K562 (cell line): Measurements from ENCODE around the gene TRIO. TPM values are rescaled to one million over a fixed set of nuclear protein-coding genes. Genes with fewer than 3 reads are reported as not detected.

ENCODE experiments used
- ATAC-seq: fragments of 200-7000 bp; cut with Tn5 transposase; 3 replicates; pipeline ENCODE4 v1.9.1; 2020; ENCODE audit warnings: moderate library complexity
- BruUV-seq: library from RNA; stranded (reverse); fragments of 400-500 nt; replicated peaks from 2 replicates; lab custom pipeline; 2021; lab: Mats Ljungman, UMichigan
- CTCF ChIA-PET: fragments of 300-600 bp; formaldehyde crosslinking; extraction: SDS; loops from one replicate; lab custom pipeline; 2021; ENCODE audit warnings: low intra/inter-chr PET ratio; lab: Yijun Ruan, JAX
- POLR2A ChIA-PET: fragments of 300-600, 350-650 bp; sonication (Branson Sonifier 250); formaldehyde crosslinking; extraction: SDS; loops from one replicate; lab custom pipeline; 2021; ENCODE audit warnings: antibody characterized with exemption, inconsistent platforms; lab: Yijun Ruan, JAX
- DNase-seq, 4 experiments: peaks; one replicate each; pipeline versions ENCODE4 v3.0.0 to v3.0.0-alpha.2; 2011 to 2018; ENCODE audit warnings: low spot score in 3 of 4, mixed read lengths in 3 of 4; ENCODE audit errors: extremely low read depth in 1 of 4
- FAIRE-seq: peaks from 2 replicates; lab custom pipeline; 2011; peaks lifted over from hg19 to GRCh38; lab: Jason Lieb, UNC
- H2AFZ ChIP-seq: 2 replicates; pipeline ENCODE4 v1.6.0; 2011; ENCODE audit warnings: low read depth, low read length, control low read depth, inconsistent platforms
- H3K27ac ChIP-seq: fragments of 200-600 bp; 3 replicates; pipeline ENCODE4 v1.8.0; 2011; ENCODE audit warnings: low read depth, mild to moderate bottlenecking, control low read depth, inconsistent platforms, low read length, moderate library complexity, mixed read lengths; ENCODE audit errors: extremely low read depth
- H3K27me3 ChIP-seq, 2 experiments: fragments of 300-600 bp in 1 of 2; 2 replicates in 1 of 2; 3 replicates in 1 of 2; pipeline versions ENCODE4 v1.6.0 to v1.8.0; 2011; ENCODE audit warnings: inconsistent platforms in 2 of 2, low read length in 2 of 2, mild to moderate bottlenecking in 1 of 2, mixed read lengths in 1 of 2, moderate library complexity in 1 of 2; ENCODE audit not compliant: control insufficient read depth in 2 of 2, insufficient read depth in 2 of 2
- H3K36me3 ChIP-seq: fragments of 300-600 bp; 3 replicates; pipeline ENCODE4 v1.8.0; 2011; ENCODE audit warnings: mild to moderate bottlenecking, low read length, inconsistent platforms; ENCODE audit not compliant: control insufficient read depth, insufficient read depth
- H3K4me1 ChIP-seq, 2 experiments: fragments of 200-600 bp in 1 of 2; replicated peaks in 1 of 2; 2 replicates in 1 of 2; 3 replicates in 1 of 2; pipeline versions ENCODE4 v1.5.1 to v1.8.0; 2011; ENCODE audit warnings: inconsistent platforms in 2 of 2, low read length in 2 of 2, mild to moderate bottlenecking in 1 of 2, mixed read lengths in 1 of 2, moderate library complexity in 1 of 2; ENCODE audit not compliant: control insufficient read depth in 2 of 2, insufficient read depth in 2 of 2
- H3K4me2 ChIP-seq: 2 replicates; pipeline ENCODE4 v1.6.1; 2011; ENCODE audit warnings: low read length, control low read depth, inconsistent platforms, mixed read lengths; ENCODE audit not compliant: insufficient read depth
- H3K4me3 ChIP-seq: fragments of 200-600 bp; sonication (generic), shearing (Covaris generic); 2 replicates; pipeline ENCODE4 v1.5.1; 2016; ENCODE audit warnings: control low read depth, inconsistent platforms
- H3K79me2 ChIP-seq: fragments of 200-600 bp; 3 replicates; pipeline ENCODE4 v1.8.0; 2011; ENCODE audit warnings: low read length, inconsistent platforms; ENCODE audit not compliant: control insufficient read depth, insufficient read depth
- H3K9ac ChIP-seq, 2 experiments: 2 replicates each; pipeline versions ENCODE4 v1.6.0 to v1.6.1; 2011; ENCODE audit warnings: low read depth in 2 of 2, low read length in 2 of 2, control low read depth in 1 of 2, inconsistent platforms in 1 of 2, mild to moderate bottlenecking in 1 of 2, mixed read lengths in 1 of 2; ENCODE audit not compliant: insufficient read depth in 1 of 2
- H3K9me1 ChIP-seq: one replicate; pipeline ENCODE4 v1.6.0; 2011; ENCODE audit warnings: inconsistent platforms, mild to moderate bottlenecking, low read length, moderate library complexity; ENCODE audit not compliant: control insufficient read depth, insufficient read depth
- H3K9me3 ChIP-seq: replicated peaks from 2 replicates; pipeline ENCODE4 v1.5.1; 2011; ENCODE audit warnings: low read depth, low read length, inconsistent platforms; ENCODE audit not compliant: control insufficient read depth, insufficient read depth
- H4K20me1 ChIP-seq: replicated peaks from 2 replicates; pipeline ENCODE4 v1.6.1; 2011; ENCODE audit warnings: low read length, inconsistent platforms, mixed read lengths; ENCODE audit not compliant: control insufficient read depth, insufficient read depth
- DNMT1 ChIP-seq: fragments of 450-650 bp; IDR thresholded peaks from 2 replicates; pipeline ENCODE4 v1.6.1; 2016; ENCODE audit warnings: antibody characterized with exemption, mild to moderate bottlenecking
- FOS ChIP-seq: IDR thresholded peaks from 3 replicates; pipeline ENCODE4 v1.6.1; 2011; ENCODE audit not compliant: insufficient read length; ENCODE audit errors: extremely low read depth
- NR3C1 ChIP-seq: sonication (generic); formaldehyde crosslinking; IDR thresholded peaks from 2 replicates; pipeline ENCODE4 v1.8.1; 2022; ENCODE audit warnings: missing genetic modification reagents
- STAT5B ChIP-seq: fragments of 250-450 bp; sonication (Bioruptor Pico); IDR thresholded peaks from 2 replicates; pipeline ENCODE4 v1.8.0; 2021; ENCODE audit warnings: mild to moderate bottlenecking, inconsistent platforms
- ZMIZ1 ChIP-seq, 2 experiments: fragments of 150-350 bp in 1 of 2; IDR thresholded peaks; 2 replicates each; pipeline ENCODE4 v1.6.1; 2012 to 2016; ENCODE audit warnings: low read depth in 2 of 2, low read length in 2 of 2, mild to moderate bottlenecking in 1 of 2, moderate library complexity in 1 of 2
- WGBS: fragments of 100-300 bp; shearing (Covaris generic); methylation state at CpG from one replicate; pipeline ENCODE4 v1.1.6; 2016; ENCODE audit warnings: low coverage, mixed read lengths; ENCODE audit not compliant: insufficient coverage; ENCODE audit errors: missing lambda C conversion rate; 5-methylcytosine and 5-hydroxymethylcytosine counted together
- in situ Hi-C: fragments of 300-500 bp; cut with MboI; formaldehyde crosslinking; loops from 4 replicates; pipeline ENCODE4 v1.15.0; 2018; ENCODE audit warnings: inconsistent platforms, mixed read lengths
- intact Hi-C: fragments of 100-400 bp; cut with micrococcal nuclease; formaldehyde crosslinking; loops from 2 replicates; pipeline ENCODE4 v1.14.2; 2022
- polyA plus RNA-seq, 8 experiments: library from polyadenylated mRNA; depleted of rRNA in 4 of 8; stranded (reverse) in 5 of 8; unstranded in 3 of 8; fragments of >200 nt; fragmentation: Nextera tagmentation in 2 of 8; fragmentation: Illumina TruSeq in 1 of 8; extraction: Ambion mirVana in 2 of 8; extraction: Trizol in 1 of 8; gene quantifications; 2 replicates each; pipeline versions ENCODE4 v1.2.1 to v1.2.3, GENCODE V29; 2011 to 2014; ENCODE audit warnings: inconsistent platforms in 1 of 8, missing spikeins in 1 of 8
- total RNA-seq, 7 experiments: library from RNA; depleted of rRNA in 6 of 7; stranded (reverse); fragments of >200 nt in 6 of 7; fragmentation: Illumina TruSeq in 2 of 7; extraction: Trizol in 2 of 7; gene quantifications; 2 replicates each; pipeline versions ENCODE4 v1.2.1 to v1.2.3, GENCODE V29; 2011 to 2021; ENCODE audit warnings: low replicate concordance in 1 of 7

The TRIO gene
- total and polyA plus RNA-seq, 9 of the 15 experiments (the other 6 are each of a cell fraction or from before 2014, with no cell fraction given): 0.24 to 5.0 (median 1.1) TPM

GRCh38 chr5:14286574-14287421 is 143.7 kb downstream of the TRIO start:
- H3K9ac ChIP-seq: no peak overlapping the region
- no peak overlapping the region for H3K4me3 ChIP-seq
- TF ChIP-seq NR3C1 (CRISPR knock-in tag): no peak
- TF ChIP-seq DNMT1: no peak
- TF ChIP-seq FOS: no peak
- no peak for TF ChIP-seq ZMIZ1 (IDR thresholded peaks at IDR 0.05; ENCODE audit: low read depth in 2 of 2, low read length in 2 of 2)
- no peak for TF ChIP-seq STAT5B
- no peaks in the 10 kb centered on the region for H3K79me2 ChIP-seq
- H2AFZ ChIP-seq: no peak overlapping the region
- ChIA-PET POLR2A (interaction anchor here (0.6 kb wide), 1 partner anchor 142 kb away, joined by 4 read pairs; no protein-coding TSS in a partner anchor), CTCF (no interaction called here)
- DNase-seq (no peak), ATAC-seq (no peak), FAIRE-seq (no peak)
- BruUV-seq: no TSS peak
- intact Hi-C loops: no loop called here
- in situ Hi-C loops: no loop called here
- H4K20me1 ChIP-seq: no peaks in the 10 kb centered on the region
- no peak overlapping the region for H3K4me2 ChIP-seq
- H3K4me1 ChIP-seq: no peaks in the 10 kb centered on the region; a peak in 1 of 5 replicates
- no peaks in the 10 kb centered on the region for H3K9me1 ChIP-seq
- H3K9me3 ChIP-seq: no peaks in the 10 kb centered on the region
- H3K27ac ChIP-seq: no peak overlapping the region
- H3K27me3 ChIP-seq: peaks cover 8 to 9% of the 10 kb centered on the region in 2 experiments; a peak in 4 of 5 replicates
- H3K36me3 ChIP-seq: no peaks in the 10 kb centered on the region
- 22% methylated on average over 17 of the region's 17 CpGs for WGBS
